C1 segment of cervical spinal cord (tissue), 14 donors: Measurements from ENCODE around the gene BMP7.
"Not testable (repeated sequence)": the region's sequence is repeated elsewhere in the genome, so short reads cannot be mapped to it uniquely, and the experiment has no call there.

ENCODE experiments used
- DNase-seq, 14 donors: peaks; one replicate each; lab custom pipeline; 2025; lab: John Stamatoyannopoulos, UW

Gene BMP7

DNA sequence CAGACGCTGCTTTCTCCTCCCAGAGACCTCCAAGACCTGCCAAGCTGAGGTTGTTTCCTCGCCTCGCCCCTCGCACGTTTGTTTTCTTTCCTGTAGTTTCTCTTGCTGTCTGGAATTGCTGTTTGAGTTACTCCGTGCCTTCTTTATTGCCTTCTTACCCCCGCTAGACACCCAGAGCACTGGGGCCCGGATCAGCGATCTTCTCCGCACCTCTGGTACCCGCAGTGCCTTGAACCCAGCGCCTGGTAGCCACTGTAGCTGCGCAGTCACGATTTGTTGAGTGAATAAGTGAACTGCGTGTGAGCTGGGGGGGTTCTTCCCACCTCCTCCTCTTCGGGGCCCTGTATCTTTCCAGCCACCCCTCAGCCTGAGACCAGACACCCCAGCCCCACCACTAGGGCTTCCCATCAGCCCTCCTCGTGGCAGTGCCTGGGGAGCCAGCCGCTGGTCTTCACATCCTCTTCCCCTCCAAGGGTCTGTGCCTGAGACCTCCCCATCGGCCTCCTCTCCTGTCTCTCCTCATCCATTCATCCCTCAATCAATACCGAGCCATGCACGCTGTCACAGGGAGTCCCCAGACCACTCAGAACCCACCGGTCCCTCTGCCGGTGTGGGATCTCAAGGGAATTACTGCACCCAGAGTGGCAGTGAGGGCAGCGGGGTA, 849 bp upstream of the BMP7 start:
- DNase-seq: no peak

DNA sequence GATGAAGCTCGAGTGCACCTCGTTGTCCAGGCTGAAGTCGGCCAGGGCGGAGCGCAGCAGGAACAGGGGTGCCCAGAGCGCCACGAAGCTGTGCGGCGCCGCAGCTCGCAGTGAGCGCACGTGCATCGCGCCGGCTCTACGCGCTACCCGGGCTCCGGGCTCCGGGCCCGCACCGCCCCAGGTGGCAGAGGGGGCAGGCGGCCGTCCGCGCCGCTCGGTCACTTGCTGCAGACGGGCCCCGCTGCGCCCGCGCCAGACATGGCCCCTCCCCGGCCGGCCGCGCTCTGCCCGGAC, 497 bp downstream of the BMP7 start:
- DNase-seq: peak in 1 of 14 donors; percentile 26

DNA sequence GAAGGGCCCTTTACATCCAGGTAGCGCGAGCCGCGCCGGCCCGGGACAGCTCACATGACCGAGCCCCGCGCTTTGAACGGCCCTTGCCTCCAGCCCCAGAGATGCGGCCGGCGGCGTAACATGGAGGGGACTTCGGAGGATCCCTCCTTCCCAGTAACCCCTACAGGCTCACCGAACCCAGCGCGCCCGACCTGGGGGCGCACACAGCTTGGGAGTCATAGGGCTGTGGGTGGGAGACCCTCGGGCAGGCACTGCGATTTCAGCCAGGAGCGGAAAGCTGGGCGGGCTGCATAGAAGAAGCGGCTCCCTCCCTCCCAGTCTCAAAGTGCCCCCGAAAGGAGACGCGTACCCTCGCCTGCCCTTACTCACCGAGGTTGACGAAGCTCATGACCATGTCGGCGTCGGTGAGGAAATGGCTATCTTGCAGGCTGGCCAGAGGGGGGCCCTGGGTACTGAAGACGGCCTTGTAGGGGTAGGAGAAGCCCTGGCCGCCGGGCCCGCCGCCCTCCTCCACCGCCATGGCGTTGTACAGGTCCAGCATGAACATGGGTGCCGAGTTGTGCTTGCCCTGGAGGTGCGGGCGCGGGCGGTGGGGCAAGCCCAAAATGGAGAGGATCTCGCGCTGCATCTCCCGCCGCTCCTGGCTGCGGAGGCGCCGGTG, 975 bp downstream of the BMP7 start:
- DNase-seq: peak in 2 of 14 donors; percentile 40 to 68

DNA sequence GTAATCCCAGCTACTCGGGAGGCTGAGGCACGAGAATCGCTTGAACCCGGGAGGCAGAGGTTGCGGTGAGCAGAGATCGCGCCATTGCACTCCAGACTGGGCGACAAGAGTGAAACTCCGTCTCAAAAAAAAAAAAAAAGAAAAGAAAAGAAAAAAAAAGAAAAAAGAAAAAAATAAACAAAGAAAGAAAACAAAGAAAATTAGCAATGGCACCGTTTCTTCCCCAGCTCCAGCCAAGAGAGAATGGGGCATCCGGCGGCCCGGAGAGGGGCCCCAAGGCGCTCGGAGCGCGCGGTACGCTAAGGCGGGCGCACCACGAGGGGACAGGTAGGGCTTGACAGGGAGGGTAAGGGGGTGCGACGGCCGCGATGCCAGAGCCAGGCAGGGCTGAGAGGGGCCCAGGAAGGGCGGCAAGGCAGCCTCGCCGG, 1.5 kb downstream of the BMP7 start:
- not testable (repeated sequence) for DNase-seq

GRCh38 chr20:57263801-57264792, 2.3 kb downstream of the BMP7 start:
- DNase-seq: no peak

DNA sequence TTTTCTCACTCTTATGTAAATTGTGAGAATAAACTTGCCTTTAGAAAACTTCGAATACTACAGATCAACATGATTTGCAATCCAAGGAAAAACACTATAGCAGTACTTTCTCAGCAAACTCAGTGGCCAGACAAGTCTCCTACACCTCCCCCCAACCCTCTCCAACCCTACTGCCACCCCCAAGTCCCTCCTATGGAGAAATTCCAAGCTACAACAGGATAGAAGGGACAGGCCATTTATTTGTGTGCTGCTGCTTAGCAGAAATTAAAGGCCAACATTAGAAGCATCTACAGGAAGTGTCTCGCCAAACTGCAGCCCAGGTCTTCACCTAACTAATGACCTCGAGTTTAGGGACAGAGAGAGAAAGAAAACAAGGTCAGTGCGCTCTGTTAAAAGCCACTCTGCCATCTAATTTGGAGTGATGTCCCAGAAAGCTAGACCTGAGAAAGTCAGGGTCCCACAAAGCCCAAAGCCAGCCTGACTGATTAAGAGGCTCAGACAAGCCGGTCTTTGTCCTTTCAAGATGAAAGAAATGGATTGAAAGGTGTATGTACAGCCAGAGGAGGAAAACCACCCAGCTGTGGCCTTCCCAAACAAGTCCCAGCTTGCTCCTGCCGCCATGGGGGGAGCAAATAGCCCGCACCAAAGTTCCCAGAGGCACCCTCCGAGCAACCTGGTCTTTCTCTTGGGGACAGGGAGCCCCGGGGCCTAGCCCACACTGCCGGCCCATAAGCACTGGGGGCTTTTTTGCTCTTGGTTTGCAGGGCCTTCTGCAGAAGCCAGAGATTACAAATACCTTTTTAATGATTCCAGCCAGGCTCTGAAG, 3.4 kb downstream of the BMP7 start:
- peak in 3 of 14 donors; percentile 11 to 40 (median 16) for DNase-seq

GRCh38 chr20:57262301-57262700, 4.1 kb downstream of the BMP7 start:
- peak in 2 of 14 donors; percentile 8 to 35 for DNase-seq

DNA sequence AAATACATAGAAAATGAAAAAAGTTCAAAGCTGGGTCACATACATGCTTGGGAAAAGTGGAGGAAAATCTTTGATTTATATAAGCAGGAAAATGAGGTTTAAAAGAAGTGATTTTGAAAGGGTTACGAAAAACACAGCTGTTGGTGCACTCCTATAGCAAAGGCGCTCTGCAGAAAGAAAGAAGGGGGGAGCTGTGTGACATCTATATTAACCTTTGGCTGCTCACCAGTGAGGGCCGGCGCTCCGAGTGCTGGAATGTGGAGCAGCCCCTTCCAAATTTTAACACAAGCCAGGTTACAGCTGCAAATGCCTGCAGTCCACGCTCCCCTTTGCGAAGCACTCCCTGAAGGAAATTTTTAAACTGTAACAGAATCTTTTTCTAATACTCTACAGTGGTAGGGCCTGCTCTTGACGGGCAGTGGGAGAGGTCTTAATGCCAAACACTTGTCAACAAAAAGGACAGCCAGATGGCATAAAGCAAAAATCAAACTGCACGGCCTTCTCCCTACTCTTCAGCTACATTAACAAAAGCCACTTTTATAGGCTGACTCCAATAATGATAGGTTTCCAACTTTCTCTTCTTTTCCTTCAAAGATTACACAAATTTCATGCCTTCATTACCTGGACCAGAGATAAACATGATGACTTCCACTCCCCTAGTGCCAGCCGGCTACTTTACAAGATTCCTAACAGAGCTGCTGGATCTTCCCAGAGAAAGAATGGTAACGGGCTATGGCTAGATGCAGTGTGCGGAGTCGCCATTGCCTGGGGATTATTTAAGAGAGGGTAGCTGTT, 4.8 kb downstream of the BMP7 start:
- DNase-seq: peak in 1 of 14 donors; percentile 25

GRCh38 chr20:57260934-57261333, 5.5 kb downstream of the BMP7 start:
- DNase-seq: peak in 1 of 14 donors; percentile 31

DNA sequence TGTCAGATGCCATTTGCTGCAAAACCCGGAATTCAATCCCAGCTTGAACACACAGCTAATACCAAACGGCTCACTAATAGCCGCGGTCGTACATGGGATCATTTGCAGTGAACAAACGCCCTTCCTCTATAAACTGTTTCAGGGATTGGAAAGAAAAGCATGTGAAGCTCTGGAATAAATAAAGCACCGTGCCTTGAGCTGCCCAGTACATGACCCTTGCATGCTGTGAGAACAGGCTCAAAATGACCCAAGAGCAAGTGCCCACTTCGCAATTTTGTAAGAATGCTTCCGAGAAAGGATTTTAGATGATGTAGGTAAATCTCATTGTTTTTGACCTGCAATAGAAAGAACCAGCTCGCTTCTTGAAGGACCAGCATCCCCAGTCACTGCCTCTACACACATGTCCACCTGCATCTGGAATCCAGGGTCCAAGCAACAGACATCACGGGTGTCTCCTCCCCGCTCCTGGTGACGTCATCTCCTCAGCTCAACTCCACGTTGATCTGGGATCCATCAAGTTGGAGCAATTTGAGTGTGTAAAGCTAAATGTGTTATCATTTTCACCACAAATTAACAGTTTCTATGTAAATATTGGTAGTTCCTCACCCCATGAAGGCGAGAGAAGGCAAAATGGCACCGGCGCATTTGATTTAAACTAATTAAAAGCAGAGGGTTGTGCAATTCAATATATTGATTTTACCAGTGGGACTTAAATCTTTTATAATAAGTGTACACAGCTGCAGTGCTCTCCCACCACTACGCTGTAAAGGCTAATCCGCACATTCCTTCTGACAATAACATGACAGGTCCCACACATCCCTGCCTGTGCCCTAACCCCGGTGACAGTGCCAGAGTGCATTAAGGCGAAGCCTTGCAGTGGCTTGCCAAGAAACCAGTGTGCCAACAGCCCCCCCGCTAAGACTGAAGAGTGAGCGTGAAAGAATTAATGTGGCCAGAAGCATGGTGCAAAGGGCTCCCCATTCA, 6.2 kb downstream of the BMP7 start:
- peak in 2 of 14 donors; percentile 30 to 40 for DNase-seq

GRCh38 chr20:57259121-57259937, 7.1 kb downstream of the BMP7 start:
- DNase-seq: peak in 5 of 14 donors; percentile 12 to 47 (median 27)

DNA sequence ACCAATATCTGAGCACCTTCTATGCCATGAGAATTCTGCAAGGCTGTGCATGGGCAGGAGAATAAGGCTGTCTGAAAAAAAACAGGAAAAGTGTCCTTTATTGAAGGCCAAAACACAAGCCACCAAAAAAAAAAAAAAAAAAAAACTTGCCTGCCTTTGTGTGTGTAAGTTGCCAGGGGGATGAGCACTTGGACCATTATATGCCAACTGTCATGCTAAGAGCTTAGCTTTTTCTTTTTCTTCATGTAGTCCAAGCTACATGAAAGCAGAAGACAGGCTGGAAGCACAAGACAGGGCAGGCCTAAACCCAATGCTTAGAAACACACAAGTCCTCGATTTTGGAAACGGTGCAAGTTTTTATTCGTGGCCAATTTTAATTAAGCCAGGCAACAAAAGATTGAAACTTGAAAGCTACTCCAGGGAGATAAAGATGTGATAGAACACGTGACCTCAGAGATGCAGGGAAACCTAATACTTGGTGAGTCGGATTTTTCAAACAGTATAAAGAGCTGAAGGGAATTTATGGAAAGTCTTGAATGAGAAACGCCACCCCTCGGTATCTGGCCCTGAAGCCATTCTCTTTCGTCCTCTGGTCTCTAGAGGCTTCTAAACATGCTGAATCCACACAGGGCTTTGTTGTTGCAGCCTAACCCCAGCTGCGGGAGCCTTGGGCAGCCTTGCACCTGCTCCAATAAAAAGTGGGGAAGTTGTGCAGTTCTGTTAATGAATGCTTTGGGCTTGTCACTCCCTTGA, 8.6 kb downstream of the BMP7 start:
- DNase-seq: peak in 5 of 14 donors; percentile 14 to 36 (median 27)

- DNase-seq: no peak
Observed at GRCh38 chr20:57256908-57257307, 9.5 kb downstream of the BMP7 start.

GRCh38 chr20:57256205-57256604, 10.2 kb downstream of the BMP7 start:
- DNase-seq: no peak

DNA sequence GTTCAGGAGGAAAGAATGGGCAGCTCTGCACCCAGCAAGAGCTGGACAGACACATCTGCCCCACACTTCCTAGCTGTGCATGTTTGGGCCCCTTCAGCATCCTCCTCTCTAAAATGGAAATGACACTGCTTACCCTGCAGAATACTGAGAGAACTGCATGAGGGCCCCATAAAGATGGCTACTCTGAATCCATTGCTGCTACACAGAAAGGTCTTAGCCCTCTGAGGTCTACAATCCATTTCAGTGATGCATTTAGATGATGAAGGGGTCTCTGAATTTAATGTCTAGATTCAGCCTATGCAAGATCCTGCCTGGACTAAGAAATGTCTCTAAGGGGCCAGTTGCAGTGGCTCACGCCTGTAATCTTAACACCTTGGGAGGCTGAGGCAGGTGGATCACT, 11.3 kb downstream of the BMP7 start:
- no peak for DNase-seq

DNA sequence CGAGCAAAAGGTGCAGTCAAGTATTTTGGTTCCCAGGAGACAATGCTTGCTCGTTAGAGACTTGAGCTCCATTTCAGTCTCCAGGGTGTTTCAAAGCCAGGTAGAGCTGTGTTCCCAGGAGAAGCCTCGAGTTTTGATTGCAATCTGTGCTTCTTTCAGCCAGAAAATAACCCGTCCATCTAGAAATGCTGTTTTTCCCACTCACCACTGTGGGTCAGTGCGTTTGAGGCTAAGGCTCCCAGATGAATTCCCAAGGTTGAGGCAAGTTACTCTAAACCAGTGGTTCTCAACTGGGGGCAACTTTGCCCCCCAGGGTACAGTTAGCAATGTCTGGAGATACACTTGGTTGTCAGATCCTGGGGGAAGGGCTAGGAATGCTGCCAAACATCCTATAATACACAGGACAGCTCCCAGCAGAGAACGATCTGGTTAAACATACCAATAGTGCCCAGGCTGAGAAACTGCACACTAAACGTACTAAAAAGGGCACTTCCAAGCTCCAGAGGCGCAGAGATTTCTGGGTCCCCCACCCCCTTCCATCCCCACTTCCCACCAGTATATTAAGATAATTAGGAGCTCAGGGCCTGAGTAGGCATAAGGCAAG, 13.8 kb downstream of the BMP7 start:
- DNase-seq: no peak

DNA sequence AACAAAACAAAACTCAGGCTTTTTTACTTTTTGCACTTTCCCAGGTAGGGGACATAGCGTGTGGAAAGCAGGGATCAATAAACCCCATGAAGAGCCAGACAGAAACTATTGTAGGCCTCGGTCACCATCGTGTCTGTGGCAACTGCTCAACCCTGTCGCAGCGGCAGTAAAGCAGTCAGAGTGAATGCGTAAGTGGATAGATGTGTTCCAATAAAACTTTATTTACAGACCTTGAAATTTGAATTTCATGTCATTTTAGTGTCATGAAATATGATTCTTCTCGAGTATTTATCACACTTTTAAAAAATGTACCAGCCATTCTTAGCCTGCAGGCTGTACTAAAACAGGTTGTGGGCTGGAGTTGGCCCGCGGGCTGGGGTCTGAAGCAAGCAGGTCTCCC, 14.5 kb downstream of the BMP7 start:
- DNase-seq: no peak
